Measurements from ENCODE around the gene PPARD.
A peak's percentile ranks its signal among the peaks of the same experiment; 100 is the strongest.

Gene PPARD

DNA sequence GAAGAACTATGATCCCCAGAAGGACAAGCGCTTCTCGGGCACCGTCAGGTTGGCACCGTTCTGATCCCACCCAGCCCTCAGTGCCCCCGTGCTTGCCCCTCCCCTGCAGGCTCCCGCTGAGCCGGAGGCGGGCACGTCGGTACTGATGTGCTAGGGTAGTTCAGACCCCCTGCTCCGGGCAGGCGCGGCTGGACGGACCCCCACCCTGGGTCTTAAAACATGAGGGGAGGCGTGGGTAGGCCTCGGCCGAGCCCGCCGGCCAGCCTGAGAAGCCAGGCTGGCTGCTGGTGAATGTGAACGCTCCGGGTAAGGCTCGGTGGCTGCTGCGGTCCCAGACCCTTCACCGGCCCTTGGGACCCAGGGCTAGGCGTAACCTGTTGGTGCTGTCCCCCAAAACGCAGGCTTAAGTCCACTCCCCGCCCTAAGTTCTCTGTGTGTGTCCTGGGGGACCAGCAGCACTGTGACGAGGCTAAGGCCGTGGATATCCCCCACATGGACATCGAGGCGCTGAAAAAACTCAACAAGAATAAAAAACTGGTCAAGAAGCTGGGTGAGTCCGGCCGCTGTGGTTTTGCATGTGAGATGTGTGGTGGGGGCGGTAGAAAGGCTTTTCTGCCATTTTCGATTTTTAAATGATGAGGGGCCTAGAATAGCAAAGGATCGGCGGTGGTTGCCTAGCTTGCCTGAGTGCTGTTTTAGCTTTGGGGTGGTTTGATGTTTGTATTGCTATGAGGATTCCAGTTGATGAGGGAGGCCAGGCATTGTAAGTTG, 126.8 kb downstream of the PPARD start:
- Histone ChIP-seq H3K27me3 (ENCODE audit: insufficient read depth, low read depth) (no peaks in the 10 kb centered on the region; the same call in 1 of the 2 replicates), H4K20me1 (ENCODE audit: insufficient read depth) (peaks cover 33% of the 10 kb centered on the region), H3K4me2 (peak overlapping the region; percentile 65), H3K9ac (peak overlapping the region; percentile 100), H3K4me3 (IDR thresholded peaks at IDR 0.05; ENCODE audit: insufficient read depth, low read depth, low read length) (no peak overlapping the region), H2AFZ (ENCODE audit: low read depth) (no peak overlapping the region), H3K4me1 (ENCODE audit: low read depth, poor library complexity, severe bottlenecking) (peaks cover 24% of the 10 kb centered on the region), H3K36me3 (ENCODE audit: insufficient read depth) (peaks cover 30% of the 10 kb centered on the region), H3K27ac (peak overlapping the region; percentile 98), H3K79me2 (ENCODE audit: insufficient read depth, low read depth) (peaks cover 33% of the 10 kb centered on the region)
- no peak for TF ChIP-seq CTCF (conservative IDR thresholded peaks at IDR 0.05; ENCODE audit: low read depth, low read length)

DNA sequence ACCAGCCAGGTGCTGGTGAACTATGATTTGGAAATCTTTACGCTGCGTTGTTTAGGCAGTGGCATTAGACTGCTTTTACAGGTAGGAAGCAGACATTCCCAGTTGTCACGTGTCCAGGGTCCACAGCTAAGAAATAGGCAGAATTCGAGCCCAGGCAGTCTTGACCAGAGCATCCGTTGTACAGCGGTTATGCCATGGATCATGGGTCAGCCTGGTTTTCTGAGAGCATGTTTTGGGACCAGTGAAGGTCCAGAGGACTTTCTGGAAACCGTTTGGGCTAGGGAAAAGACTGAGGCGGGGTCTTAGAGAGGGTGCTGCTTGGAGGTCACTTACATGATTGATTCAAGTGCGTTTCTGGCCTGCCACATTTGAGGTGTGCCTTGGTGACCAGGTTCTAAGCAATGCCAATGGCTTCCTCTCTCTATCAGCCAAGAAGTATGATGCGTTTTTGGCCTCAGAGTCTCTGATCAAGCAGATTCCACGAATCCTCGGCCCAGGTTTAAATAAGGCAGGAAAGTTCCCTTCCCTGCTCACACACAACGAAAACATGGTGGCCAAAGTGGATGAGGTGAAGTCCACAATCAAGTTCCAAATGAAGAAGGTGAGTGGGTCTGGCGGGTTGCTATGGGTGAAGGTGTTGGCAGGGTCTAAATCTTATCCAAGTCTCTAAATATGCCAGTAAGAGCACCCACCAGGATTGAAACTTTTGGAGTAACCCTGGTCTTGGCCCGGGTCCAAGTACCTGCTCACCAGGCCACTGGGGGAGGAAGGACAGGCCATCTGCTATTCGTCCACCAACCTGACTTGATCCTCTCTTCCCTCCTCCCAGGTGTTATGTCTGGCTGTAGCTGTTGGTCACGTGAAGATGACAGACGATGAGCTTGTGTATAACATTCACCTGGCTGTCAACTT, 127.6 kb downstream of the PPARD start:
- Histone ChIP-seq H3K4me2 (peak overlapping the region; percentile 65), H3K27ac (peak overlapping the region; percentile 98), H3K4me3 (IDR thresholded peaks at IDR 0.05; ENCODE audit: insufficient read depth, low read depth, low read length) (no peak overlapping the region), H2AFZ (ENCODE audit: low read depth) (no peak overlapping the region), H3K4me1 (ENCODE audit: low read depth, poor library complexity, severe bottlenecking) (peaks cover 24% of the 10 kb centered on the region), H3K79me2 (ENCODE audit: insufficient read depth, low read depth) (peaks cover 33% of the 10 kb centered on the region), H4K20me1 (ENCODE audit: insufficient read depth) (peaks cover 33% of the 10 kb centered on the region), H3K27me3 (ENCODE audit: insufficient read depth, low read depth) (no peaks in the 10 kb centered on the region; the same call in 1 of the 2 replicates), H3K36me3 (ENCODE audit: insufficient read depth) (peaks cover 30% of the 10 kb centered on the region), H3K9ac (peak overlapping the region; percentile 100)
- TF ChIP-seq CTCF (conservative IDR thresholded peaks at IDR 0.05; ENCODE audit: low read depth, low read length) = no peak

DNA sequence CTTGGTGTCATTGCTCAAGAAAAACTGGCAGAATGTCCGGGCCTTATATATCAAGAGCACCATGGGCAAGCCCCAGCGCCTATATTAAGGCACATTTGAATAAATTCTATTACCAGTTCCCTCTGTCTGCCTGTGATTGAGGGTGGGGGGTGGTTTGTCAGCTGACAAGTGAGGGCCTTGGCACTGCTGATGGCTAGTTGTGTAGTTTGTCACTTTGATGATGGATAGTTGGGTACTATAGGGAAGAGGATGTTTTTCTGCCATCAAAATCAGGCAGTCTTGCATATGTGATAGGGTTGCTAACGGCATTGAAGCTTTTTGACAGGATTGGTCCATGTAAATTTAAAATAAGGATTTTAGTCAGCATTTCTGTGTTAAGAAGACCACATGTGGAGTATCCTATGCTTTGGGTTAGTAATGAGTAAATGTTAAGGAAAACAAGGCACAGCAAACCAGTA, 128.3 kb downstream of the PPARD start:
- TF ChIP-seq CTCF (conservative IDR thresholded peaks at IDR 0.05; ENCODE audit: low read depth, low read length) = no peak
- Histone ChIP-seq H3K4me2 (peak overlapping the region; percentile 65), H3K27me3 (ENCODE audit: insufficient read depth, low read depth) (no peaks in the 10 kb centered on the region; the same call in 1 of the 2 replicates), H3K9ac (peak overlapping the region; percentile 100; the same call in 1 of the 2 replicates), H3K79me2 (ENCODE audit: insufficient read depth, low read depth) (peaks cover 33% of the 10 kb centered on the region), H3K36me3 (ENCODE audit: insufficient read depth) (peaks cover 30% of the 10 kb centered on the region), H2AFZ (ENCODE audit: low read depth) (no peak overlapping the region), H3K4me3 (IDR thresholded peaks at IDR 0.05; ENCODE audit: insufficient read depth, low read depth, low read length) (no peak overlapping the region), H4K20me1 (ENCODE audit: insufficient read depth) (peaks cover 33% of the 10 kb centered on the region), H3K4me1 (ENCODE audit: low read depth, poor library complexity, severe bottlenecking) (peaks cover 24% of the 10 kb centered on the region), H3K27ac (peak overlapping the region; percentile 42; the same call in 1 of the 2 replicates)

GRCh38 chr6:35471836-35472345, 129.5 kb downstream of the PPARD start:
- Histone ChIP-seq H3K4me3 (IDR thresholded peaks at IDR 0.05; ENCODE audit: insufficient read depth, low read depth, low read length) (no peak overlapping the region), H4K20me1 (ENCODE audit: insufficient read depth) (peaks cover 33% of the 10 kb centered on the region), H3K27me3 (ENCODE audit: insufficient read depth, low read depth) (no peaks in the 10 kb centered on the region; the same call in 1 of the 2 replicates), H3K4me1 (ENCODE audit: low read depth, poor library complexity, severe bottlenecking) (peaks cover 24% of the 10 kb centered on the region), H3K4me2 (no peak overlapping the region), H3K36me3 (ENCODE audit: insufficient read depth) (peaks cover 30% of the 10 kb centered on the region), H3K27ac (peak overlapping the region; percentile 27; the same call in 1 of the 2 replicates), H3K9ac (no peak overlapping the region), H3K79me2 (ENCODE audit: insufficient read depth, low read depth) (peaks cover 33% of the 10 kb centered on the region), H2AFZ (ENCODE audit: low read depth) (no peak overlapping the region)
- no peak for TF ChIP-seq CTCF (conservative IDR thresholded peaks at IDR 0.05; ENCODE audit: low read depth, low read length)

Data from KMS-11 (cell line).